H9 (cell line): Measurements from ENCODE around the gene VWA3A. TPM values are rescaled to one million over a fixed set of nuclear protein-coding genes. Genes with fewer than 3 reads are reported as not detected.

Experiments
- DNase-seq: peaks from one replicate; pipeline ENCODE4 v3.0.0-alpha.2; 2017
- H2AFZ ChIP-seq: one replicate; pipeline ENCODE4 v1.6.1; 2013; ENCODE audit warnings: mild to moderate bottlenecking, low read length, control low read depth, moderate library complexity
- H2AK5ac ChIP-seq: 2 replicates; pipeline ENCODE4 v1.6.1; 2013; ENCODE audit warnings: low read length, control low read depth, mixed read lengths; ENCODE audit not compliant: insufficient read length
- H2BK120ac ChIP-seq: one replicate; pipeline ENCODE4 v1.6.1; 2013; ENCODE audit warnings: low read depth, mild to moderate bottlenecking, low read length, control low read depth, inconsistent platforms; ENCODE audit not compliant: poor library complexity, severe bottlenecking
- H2BK12ac ChIP-seq: 2 replicates; pipeline ENCODE4 v1.6.1; 2013; ENCODE audit warnings: low read length, control low read depth, mixed read lengths, low read depth; ENCODE audit not compliant: insufficient read length
- H2BK15ac ChIP-seq: 2 replicates; pipeline ENCODE4 v1.6.1; 2013; ENCODE audit warnings: low read depth, low read length, control low read depth
- H2BK20ac ChIP-seq: one replicate; pipeline ENCODE4 v1.6.1; 2013; ENCODE audit warnings: low read depth, mild to moderate bottlenecking, low read length, control low read depth, inconsistent platforms; ENCODE audit not compliant: poor library complexity, severe bottlenecking
- H2BK5ac ChIP-seq: 2 replicates; pipeline ENCODE4 v1.6.1; 2013; ENCODE audit warnings: low read length, control low read depth, mixed read lengths; ENCODE audit not compliant: insufficient read length
- H3K14ac ChIP-seq: 2 replicates; pipeline ENCODE4 v1.6.1; 2013; ENCODE audit warnings: low read length, control low read depth; ENCODE audit not compliant: insufficient read depth
- H3K18ac ChIP-seq: 2 replicates; pipeline ENCODE4 v1.6.1; 2013; ENCODE audit warnings: low read depth, mild to moderate bottlenecking, mixed read lengths, low read length, control low read depth; ENCODE audit not compliant: insufficient read length
- H3K23ac ChIP-seq: 2 replicates; pipeline ENCODE4 v1.6.1; 2013; ENCODE audit warnings: low read length, control low read depth, mixed read lengths, low read depth; ENCODE audit not compliant: insufficient read length
- H3K23me2 ChIP-seq: 2 replicates; pipeline ENCODE4 v1.6.1; 2013; ENCODE audit warnings: low read depth, mild to moderate bottlenecking, mixed read lengths, low read length, control low read depth; ENCODE audit not compliant: insufficient read length, poor library complexity, severe bottlenecking
- H3K27ac ChIP-seq: 2 replicates; pipeline ENCODE4 v1.5.1; 2013; ENCODE audit warnings: low read length, control low read depth, mixed read lengths, low read depth; ENCODE audit not compliant: insufficient read length
- H3K27me3 ChIP-seq: 2 replicates; pipeline ENCODE4 v1.6.1; 2013; ENCODE audit warnings: low read length, control low read depth, inconsistent platforms; ENCODE audit not compliant: insufficient read depth
- H3K4ac ChIP-seq: 2 replicates; pipeline ENCODE4 v1.6.1; 2013; ENCODE audit warnings: low read depth, mild to moderate bottlenecking, control low read depth, inconsistent platforms, low read length, moderate library complexity
- H3K4me1 ChIP-seq: 2 replicates; pipeline ENCODE4 v1.6.1; 2013; ENCODE audit warnings: low read length, control low read depth, inconsistent platforms; ENCODE audit not compliant: insufficient read depth
- H3K4me2 ChIP-seq: 2 replicates; pipeline ENCODE4 v1.6.1; 2013; ENCODE audit warnings: low read length, control low read depth, mixed read lengths; ENCODE audit not compliant: insufficient read length, insufficient read depth
- H3K56ac ChIP-seq: 2 replicates; pipeline ENCODE4 v1.6.1; 2013; ENCODE audit warnings: low read depth, mild to moderate bottlenecking, mixed read lengths, low read length, control low read depth; ENCODE audit not compliant: insufficient read length
- H3K79me1 ChIP-seq: 2 replicates; pipeline ENCODE4 v1.6.1; 2013; ENCODE audit warnings: low read depth, mild to moderate bottlenecking, moderate library complexity, low read length, control low read depth, inconsistent platforms; ENCODE audit not compliant: insufficient read depth, poor library complexity, severe bottlenecking
- H3K79me2 ChIP-seq: 2 replicates; pipeline ENCODE4 v1.6.1; 2013; ENCODE audit warnings: low read length, control low read depth, inconsistent platforms; ENCODE audit not compliant: insufficient read depth
- H3K9ac ChIP-seq: 2 replicates; pipeline ENCODE4 v1.6.1; 2013; ENCODE audit warnings: low read length, control low read depth, mixed read lengths; ENCODE audit not compliant: insufficient read length; ENCODE audit errors: extremely low read depth
- H3K9me3 ChIP-seq: one replicate; pipeline ENCODE4 v1.6.1; 2013; ENCODE audit warnings: low read depth, low read length, inconsistent platforms; ENCODE audit not compliant: control insufficient read depth
- H3T11ph ChIP-seq: one replicate; pipeline ENCODE4 v1.6.1; 2013; ENCODE audit warnings: mild to moderate bottlenecking, low read length, control low read depth, inconsistent platforms
- H4K20me1 ChIP-seq: one replicate; pipeline ENCODE4 v1.6.1; 2013; ENCODE audit not compliant: control insufficient read depth, insufficient read length, insufficient read depth
- H4K5ac ChIP-seq: 2 replicates; pipeline ENCODE4 v1.6.1; 2013; ENCODE audit warnings: low read depth, mild to moderate bottlenecking, mixed read lengths, low read length, control low read depth; ENCODE audit not compliant: insufficient read length
- H4K8ac ChIP-seq: replicated peaks from 2 replicates; pipeline ENCODE4 v1.6.1; 2013; ENCODE audit warnings: low read length, control low read depth, mixed read lengths, low read depth; ENCODE audit not compliant: insufficient read length
- H4K91ac ChIP-seq: 2 replicates; pipeline ENCODE4 v1.6.1; 2013; ENCODE audit warnings: low read depth, mild to moderate bottlenecking, moderate library complexity, mixed read lengths, low read length, control low read depth; ENCODE audit not compliant: insufficient read length
- H3K27ac Mint-ChIP-seq, 3 experiments: 2 replicates in 2 of 3; 3 replicates in 1 of 3; pipeline ENCODE4 v1.8.0; 2020 to 2021; ENCODE audit warnings: mixed read lengths in 3 of 3, mild to moderate bottlenecking in 1 of 3, moderate library complexity in 1 of 3
- H3K27me3 Mint-ChIP-seq: 2 replicates; pipeline ENCODE4 v1.8.0; 2021; ENCODE audit warnings: low read depth, mild to moderate bottlenecking, moderate library complexity, mixed read lengths
- H3K36me3 Mint-ChIP-seq, 3 experiments: 2 replicates in 2 of 3; 3 replicates in 1 of 3; pipeline ENCODE4 v1.8.0; 2020 to 2021; ENCODE audit warnings: low read depth in 3 of 3, mixed read lengths in 3 of 3; ENCODE audit not compliant: insufficient read depth in 1 of 3
- H3K4me1 Mint-ChIP-seq, 2 experiments: 2 replicates each; pipeline ENCODE4 v1.8.0; 2020; ENCODE audit warnings: mixed read lengths in 2 of 2
- H3K4me3 Mint-ChIP-seq, 2 experiments: 2 replicates in 1 of 2; 3 replicates in 1 of 2; pipeline ENCODE4 v1.8.0; 2020 to 2021; ENCODE audit warnings: mild to moderate bottlenecking in 2 of 2, mixed read lengths in 2 of 2, moderate library complexity in 1 of 2
- H3K9me3 Mint-ChIP-seq, 2 experiments: 2 replicates in 1 of 2; 3 replicates in 1 of 2; pipeline ENCODE4 v1.8.0; 2020; ENCODE audit warnings: mild to moderate bottlenecking in 2 of 2, mixed read lengths in 2 of 2, moderate library complexity in 1 of 2
- whole genome bisulfite sequencing: extraction: QIAGEN DNeasy Blood & Tissue Kit; methylation state at CpG from one replicate; pipeline ENCODE4 v1.1.7; 2013; ENCODE audit warnings: missing lambda C conversion rate, low lambda C conversion rate, mixed read lengths; ENCODE audit not compliant: insufficient read length; ENCODE audit errors: extremely low coverage; 5-methylcytosine and 5-hydroxymethylcytosine counted together
- total RNA-seq: library from RNA; stranded (reverse); gene quantifications from 2 replicates; pipeline ENCODE4 v1.2.1, GENCODE V29; 2021
- TF ChIP-seq, protein P1 (sequence below): fragments of 200-600 bp; sonication (generic); conservative IDR thresholded peaks from 3 replicates; pipeline ENCODE4 v1.8.0; 2021; ENCODE audit warnings: antibody characterized with exemption, mild to moderate bottlenecking

The VWA3A gene
- total RNA-seq, 1 experiment from 2014 or later: not detected

GRCh38 chr16:22181843-22182242 is 89.5 kb downstream of the VWA3A start:
- H4K5ac ChIP-seq: no peak overlapping the region
- no peak overlapping the region for H3K4me2 ChIP-seq
- H3K9me3 ChIP-seq: no peaks in the 10 kb centered on the region
- no peak overlapping the region for H4K91ac ChIP-seq
- TF ChIP-seq, protein P1, sequence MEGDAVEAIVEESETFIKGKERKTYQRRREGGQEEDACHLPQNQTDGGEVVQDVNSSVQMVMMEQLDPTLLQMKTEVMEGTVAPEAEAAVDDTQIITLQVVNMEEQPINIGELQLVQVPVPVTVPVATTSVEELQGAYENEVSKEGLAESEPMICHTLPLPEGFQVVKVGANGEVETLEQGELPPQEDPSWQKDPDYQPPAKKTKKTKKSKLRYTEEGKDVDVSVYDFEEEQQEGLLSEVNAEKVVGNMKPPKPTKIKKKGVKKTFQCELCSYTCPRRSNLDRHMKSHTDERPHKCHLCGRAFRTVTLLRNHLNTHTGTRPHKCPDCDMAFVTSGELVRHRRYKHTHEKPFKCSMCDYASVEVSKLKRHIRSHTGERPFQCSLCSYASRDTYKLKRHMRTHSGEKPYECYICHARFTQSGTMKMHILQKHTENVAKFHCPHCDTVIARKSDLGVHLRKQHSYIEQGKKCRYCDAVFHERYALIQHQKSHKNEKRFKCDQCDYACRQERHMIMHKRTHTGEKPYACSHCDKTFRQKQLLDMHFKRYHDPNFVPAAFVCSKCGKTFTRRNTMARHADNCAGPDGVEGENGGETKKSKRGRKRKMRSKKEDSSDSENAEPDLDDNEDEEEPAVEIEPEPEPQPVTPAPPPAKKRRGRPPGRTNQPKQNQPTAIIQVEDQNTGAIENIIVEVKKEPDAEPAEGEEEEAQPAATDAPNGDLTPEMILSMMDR: no peak
- no peak overlapping the region for H2BK5ac ChIP-seq
- H2AFZ ChIP-seq: no peak overlapping the region
- no peaks in the 10 kb centered on the region for H3K27me3 ChIP-seq
- Mint-ChIP-seq H3K27me3 (peaks cover 8% of the 10 kb centered on the region), H3K36me3 (no peaks in the 10 kb centered on the region), H3K27ac (no peak overlapping the region; a peak in 1 of 7 replicates), H3K9me3 (no peaks in the 10 kb centered on the region), H3K4me1 (peaks cover 6 to 7% of the 10 kb centered on the region in 2 experiments), H3K4me3 (no peak overlapping the region; a peak in 1 of 5 replicates)
- no peak overlapping the region for H3K27ac ChIP-seq
- no peak overlapping the region for H3K23ac ChIP-seq
- H2AK5ac ChIP-seq: no peak overlapping the region
- no peak overlapping the region for H2BK20ac ChIP-seq
- H4K20me1 ChIP-seq: no peaks in the 10 kb centered on the region
- H3K4ac ChIP-seq: no peak overlapping the region
- no peaks in the 10 kb centered on the region for H3K79me1 ChIP-seq
- no peaks in the 10 kb centered on the region for H3K79me2 ChIP-seq
- H2BK120ac ChIP-seq: no peak overlapping the region
- no peak overlapping the region for H3K18ac ChIP-seq
- WGBS: no CpG with 5 or more reads among the region's 7 CpGs
- H3K56ac ChIP-seq: no peak overlapping the region
- H3K23me2 ChIP-seq: no peaks in the 10 kb centered on the region
- no peak overlapping the region for H3K9ac ChIP-seq
- H3K14ac ChIP-seq: no peak overlapping the region
- no peak overlapping the region for H2BK12ac ChIP-seq
- H3T11ph ChIP-seq: no peak overlapping the region
- no peaks in the 10 kb centered on the region for H3K4me1 ChIP-seq
- no peak overlapping the region for H2BK15ac ChIP-seq
- no peak for DNase-seq
- H4K8ac ChIP-seq: no peak overlapping the region
